Fibroblast of lung (primary cell): Measurements from ENCODE around the gene FAM227A.

Experiments
- EZH2 ChIP-seq: IDR thresholded peaks from 2 replicates; pipeline ENCODE4 v1.5.1; 2012; ENCODE audit warnings: low read length, control low read depth, mild to moderate bottlenecking; ENCODE audit errors: missing control alignments
- TF ChIP-seq, protein P1 (sequence below), 2 donors: IDR thresholded peaks in 1 of 2; conservative IDR thresholded peaks in 1 of 2; 1 replicate in 1 of 2; 2 replicates in 1 of 2; pipeline ENCODE4 v1.5.1; 2011 to 2012; ENCODE audit warnings: low read length in 2 of 2, control low read depth in 1 of 2, inconsistent platforms in 1 of 2, low read depth in 1 of 2, mild to moderate bottlenecking in 1 of 2

DNA sequence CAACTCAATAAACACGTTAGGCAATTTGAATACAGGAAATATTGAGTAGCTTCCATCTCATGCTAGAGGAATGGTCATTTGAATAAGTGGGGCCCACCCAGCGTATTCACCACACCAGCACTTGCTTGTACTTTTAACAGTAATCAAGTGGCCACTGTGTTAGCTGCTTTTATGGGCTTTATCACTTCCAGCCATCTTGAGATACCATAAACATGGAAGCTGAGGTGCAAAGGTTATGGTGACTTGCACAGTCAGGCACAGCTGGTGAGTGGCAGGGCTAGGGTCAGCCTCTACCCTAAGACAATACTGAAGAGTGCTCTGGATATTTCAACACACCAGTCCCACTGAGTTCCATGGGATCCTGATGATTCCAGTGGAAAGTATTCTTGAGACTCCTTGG lies 37.9 kb upstream of the FAM227A start:
- no peak for TF ChIP-seq EZH2
- TF ChIP-seq, protein P1, sequence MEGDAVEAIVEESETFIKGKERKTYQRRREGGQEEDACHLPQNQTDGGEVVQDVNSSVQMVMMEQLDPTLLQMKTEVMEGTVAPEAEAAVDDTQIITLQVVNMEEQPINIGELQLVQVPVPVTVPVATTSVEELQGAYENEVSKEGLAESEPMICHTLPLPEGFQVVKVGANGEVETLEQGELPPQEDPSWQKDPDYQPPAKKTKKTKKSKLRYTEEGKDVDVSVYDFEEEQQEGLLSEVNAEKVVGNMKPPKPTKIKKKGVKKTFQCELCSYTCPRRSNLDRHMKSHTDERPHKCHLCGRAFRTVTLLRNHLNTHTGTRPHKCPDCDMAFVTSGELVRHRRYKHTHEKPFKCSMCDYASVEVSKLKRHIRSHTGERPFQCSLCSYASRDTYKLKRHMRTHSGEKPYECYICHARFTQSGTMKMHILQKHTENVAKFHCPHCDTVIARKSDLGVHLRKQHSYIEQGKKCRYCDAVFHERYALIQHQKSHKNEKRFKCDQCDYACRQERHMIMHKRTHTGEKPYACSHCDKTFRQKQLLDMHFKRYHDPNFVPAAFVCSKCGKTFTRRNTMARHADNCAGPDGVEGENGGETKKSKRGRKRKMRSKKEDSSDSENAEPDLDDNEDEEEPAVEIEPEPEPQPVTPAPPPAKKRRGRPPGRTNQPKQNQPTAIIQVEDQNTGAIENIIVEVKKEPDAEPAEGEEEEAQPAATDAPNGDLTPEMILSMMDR (conservative IDR thresholded peaks at IDR 0.05 in 1 of 2, IDR thresholded peaks at IDR 0.05 in 1 of 2; ENCODE audit: low read depth in 1 of 2, low read length in 2 of 2) = no peak
